HG02571 (cell line): ENCODE measurements around the gene CAPN6.

Experiments used
- ATAC-seq: cut with Tn5 transposase; IDR thresholded peaks from one replicate; pipeline ENCODE4 v1.9.1; 2021; ENCODE audit warnings: mild to moderate bottlenecking, moderate library complexity; ENCODE audit not compliant: unreplicated experiment

The CAPN6 gene

GRCh38 chrX:111270339-111270738, at the start of gene CAPN6:
Gene CAPN6 (minus strand): TSS chrX:111270483. CDS start chrX:111263936, 6,547 bp downstream.
- ATAC-seq, result no peak

- no peak for ATAC-seq
Measured at GRCh38 chrX:111319451-111319850, 49.2 kb upstream of the CAPN6 start.

GRCh38 chrX:111318901-111319300, 48.6 kb upstream of the CAPN6 start:
- ATAC-seq, result no peak

GRCh38 chrX:111309083-111309482, 38.8 kb upstream of the CAPN6 start:
- ATAC-seq, result no peak

GRCh38 chrX:111308039-111308438, 37.8 kb upstream of the CAPN6 start:
- ATAC-seq, result no peak

GRCh38 chrX:111302284-111302683, 32.0 kb upstream of the CAPN6 start:
- ATAC-seq, result no peak

- ATAC-seq, result no peak
Measured at GRCh38 chrX:111288841-111289240, 18.6 kb upstream of the CAPN6 start.

GRCh38 chrX:111284631-111285293, 14.5 kb upstream of the CAPN6 start:
- no peak for ATAC-seq

GRCh38 chrX:111283446-111283845, 13.2 kb upstream of the CAPN6 start:
- no peak for ATAC-seq

GRCh38 chrX:111282991-111283390, 12.7 kb upstream of the CAPN6 start:
- ATAC-seq, result no peak

GRCh38 chrX:111282139-111282538, 11.9 kb upstream of the CAPN6 start:
- ATAC-seq, result no peak

- no peak for ATAC-seq
Measured at GRCh38 chrX:111268506-111268905, 1.8 kb downstream of the CAPN6 start.

GRCh38 chrX:111265486-111265885, 4.8 kb downstream of the CAPN6 start:
- no peak for ATAC-seq

- ATAC-seq, result no peak
Measured at GRCh38 chrX:111264385-111264784, 5.9 kb downstream of the CAPN6 start.

GRCh38 chrX:111262086-111262485, 8.2 kb downstream of the CAPN6 start:
- ATAC-seq, result no peak

- ATAC-seq, result no peak
Measured at GRCh38 chrX:111260451-111260850, 9.8 kb downstream of the CAPN6 start.

- ATAC-seq, result no peak
Measured at GRCh38 chrX:111259559-111259958, 10.7 kb downstream of the CAPN6 start.

- ATAC-seq, result no peak
Measured at GRCh38 chrX:111257733-111258132, 12.6 kb downstream of the CAPN6 start.

GRCh38 chrX:111254896-111255693, 15.2 kb downstream of the CAPN6 start:
- ATAC-seq, result no peak

- no peak for ATAC-seq
Measured at GRCh38 chrX:111244235-111244750, 26.0 kb downstream of the CAPN6 start.

GRCh38 chrX:111216293-111216801, 53.9 kb downstream of the CAPN6 start:
- no peak for ATAC-seq

GRCh38 chrX:111207851-111208250, 62.4 kb downstream of the CAPN6 start:
- no peak for ATAC-seq
